Measurements from ENCODE around the gene FABP7. TPM values are rescaled to one million over a fixed set of nuclear protein-coding genes. Genes with fewer than 3 reads are reported as not detected.

The FABP7 gene
- total RNA-seq, 1 donor from 2014 or later = not detected

DNA sequence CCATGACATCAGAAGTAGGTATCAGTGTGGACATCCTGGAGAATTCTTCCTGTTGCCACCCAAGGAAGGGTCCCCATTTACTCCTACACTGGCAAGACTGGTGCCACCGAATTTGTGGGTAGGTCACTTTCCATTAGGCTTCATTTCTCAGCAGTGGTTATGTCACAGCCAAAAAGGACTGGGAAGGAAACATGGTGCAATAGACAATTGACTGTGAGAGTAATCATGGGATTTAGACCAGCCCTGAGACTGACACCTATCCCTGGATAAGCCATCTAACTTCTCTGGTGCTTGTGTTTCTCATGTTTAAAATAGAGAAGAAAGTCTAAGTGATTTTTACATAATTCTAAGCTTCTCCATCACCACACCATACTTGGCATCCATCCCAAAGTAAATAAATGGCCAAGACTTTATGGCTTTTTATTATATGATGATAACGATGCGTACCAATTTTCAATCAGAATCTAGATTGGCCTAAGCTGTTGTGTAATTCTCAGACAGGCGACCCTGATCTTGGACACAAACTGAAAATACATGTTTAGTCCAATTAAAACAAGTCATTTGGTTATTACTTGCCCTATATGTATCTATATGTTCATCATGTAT is 19.7 kb downstream of the FABP7 start:
- DNase-seq = no peak

- DNase-seq = no peak
These were observed 20.6 kb downstream of the FABP7 start for GRCh38 chr6:122799916-122800686.

- DNase-seq = no peak
These were observed 21.4 kb downstream of the FABP7 start for GRCh38 chr6:122800906-122801305.

GRCh38 chr6:122801397-122801796 is 21.9 kb downstream of the FABP7 start:
- DNase-seq = no peak

GRCh38 chr6:122803171-122803661 is 23.7 kb downstream of the FABP7 start:
- DNase-seq = no peak

DNA sequence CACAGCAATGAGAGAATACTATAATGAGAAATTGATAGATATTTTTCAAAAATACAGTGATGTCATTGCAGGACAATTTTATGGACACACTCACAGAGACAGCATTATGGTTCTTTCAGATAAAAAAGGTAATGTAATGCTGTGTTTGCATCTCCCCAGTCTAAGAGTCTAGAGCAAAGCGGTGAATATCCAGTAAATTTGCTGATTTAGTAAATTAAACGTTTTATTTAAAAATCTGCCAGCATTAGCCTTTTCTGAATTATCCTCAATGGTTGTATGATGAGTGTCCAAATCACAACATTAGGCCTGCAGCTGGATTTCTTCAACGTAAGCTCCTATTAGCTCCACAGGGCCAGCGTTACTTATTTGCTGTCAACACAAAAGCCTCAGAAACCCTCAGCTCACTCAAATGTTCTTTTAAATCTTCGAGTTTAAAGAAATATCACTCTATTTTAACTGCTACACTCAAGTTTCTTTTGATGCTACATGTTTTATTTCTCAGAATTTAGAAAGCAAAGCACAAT is 25.5 kb downstream of the FABP7 start:
- DNase-seq = no peak

DNA sequence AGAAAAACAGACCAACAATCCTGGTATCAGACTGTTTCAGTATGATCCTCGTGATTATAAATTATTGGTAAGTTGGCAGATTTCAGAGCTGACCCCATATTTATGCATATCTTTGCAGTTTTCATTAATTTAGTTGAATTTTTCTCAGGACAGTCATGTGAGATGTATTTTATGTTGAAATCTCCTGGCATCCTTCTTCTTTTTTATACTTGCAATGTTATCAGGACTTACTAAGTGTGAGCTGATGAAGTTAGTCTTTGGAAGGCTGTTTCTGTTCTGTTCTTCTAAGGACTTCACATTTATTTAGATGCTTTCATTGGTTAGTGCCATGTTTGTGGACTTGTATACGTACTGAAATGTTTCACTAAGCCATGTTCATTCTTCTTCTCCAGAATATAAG is 26.8 kb downstream of the FABP7 start:
- DNase-seq = no peak

- DNase-seq = no peak
These were observed 28.8 kb downstream of the FABP7 start for GRCh38 chr6:122808121-122808885.

DNA sequence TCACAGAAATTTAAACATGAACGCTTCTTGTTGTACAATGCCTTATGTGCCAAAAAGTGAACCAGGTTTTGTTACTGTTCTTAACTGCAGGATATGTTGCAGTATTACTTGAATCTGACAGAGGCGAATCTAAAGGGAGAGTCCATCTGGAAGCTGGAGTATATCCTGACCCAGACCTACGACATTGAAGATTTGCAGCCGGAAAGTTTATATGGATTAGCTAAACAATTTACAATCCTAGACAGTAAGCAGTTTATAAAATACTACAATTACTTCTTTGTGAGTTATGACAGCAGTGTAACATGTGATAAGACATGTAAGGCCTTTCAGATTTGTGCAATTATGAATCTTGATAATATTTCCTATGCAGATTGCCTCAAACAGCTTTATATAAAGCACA is 29.5 kb downstream of the FABP7 start:
- no peak for DNase-seq

GRCh38 chr6:122809691-122810090 is 30.2 kb downstream of the FABP7 start:
- no peak for DNase-seq

- DNase-seq = no peak
These were observed 30.7 kb downstream of the FABP7 start for GRCh38 chr6:122810189-122810588.

GRCh38 chr6:122817358-122817757 is 37.8 kb downstream of the FABP7 start:
- no peak for DNase-seq

DNA sequence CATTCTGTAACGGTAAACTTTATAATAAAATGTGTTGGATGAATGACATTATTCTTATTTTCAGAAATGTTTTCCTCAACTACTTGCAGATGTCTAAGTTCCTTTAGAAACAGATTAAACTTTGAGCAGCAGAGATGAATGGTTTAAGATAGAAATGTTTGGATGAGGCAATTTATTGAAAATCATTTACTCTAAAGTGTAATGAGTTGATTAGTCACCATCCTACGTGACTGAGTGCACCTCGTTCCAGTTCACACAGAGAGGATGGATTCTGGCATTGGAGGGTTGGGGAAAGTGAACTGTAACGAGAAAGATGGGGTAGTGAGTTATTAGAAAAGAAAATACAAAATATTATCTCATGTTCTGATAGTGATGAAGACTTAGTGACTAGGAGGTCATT is 38.2 kb downstream of the FABP7 start:
- no peak for DNase-seq

DNA sequence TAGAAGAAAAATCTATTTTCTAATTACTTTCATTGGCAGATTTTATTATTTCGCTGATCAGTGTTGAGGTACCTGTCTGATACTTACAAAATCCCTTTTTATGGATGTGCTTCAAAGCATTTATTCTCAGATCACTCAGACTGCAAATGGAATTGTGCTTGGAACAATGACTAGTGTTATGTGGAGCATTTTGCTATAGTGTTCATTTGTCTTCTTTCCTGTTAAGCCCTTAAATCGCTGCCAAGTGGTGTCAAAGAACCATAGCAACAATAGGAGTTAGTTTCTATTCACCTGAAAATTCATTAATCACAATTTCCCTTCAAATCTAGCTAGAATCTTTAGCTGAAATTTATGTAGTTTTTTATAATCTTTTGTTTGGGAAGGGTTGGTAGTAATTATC is 39.4 kb downstream of the FABP7 start:
- DNase-seq = no peak

- DNase-seq = no peak
These were observed 41.6 kb downstream of the FABP7 start for GRCh38 chr6:122821095-122821494.

DNA sequence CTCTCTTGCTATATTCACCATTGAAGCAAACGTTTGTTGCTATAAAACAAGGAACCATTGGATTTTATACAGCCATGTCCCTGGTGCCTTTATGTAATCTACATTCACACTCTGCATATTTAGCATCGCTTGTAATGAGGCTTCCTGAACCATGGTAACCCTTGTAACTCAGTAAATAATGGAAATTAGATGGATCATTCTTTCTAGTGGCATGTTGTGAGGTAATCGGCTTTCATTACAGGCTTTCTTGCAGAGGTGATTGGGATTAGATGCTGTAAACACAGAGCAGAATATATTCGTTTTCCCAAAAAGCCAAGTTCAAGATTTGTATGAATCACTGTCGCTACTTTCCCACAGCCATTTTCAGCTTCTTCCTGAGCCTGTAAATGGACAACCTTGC is 45.6 kb downstream of the FABP7 start:
- DNase-seq = no peak

- DNase-seq = no peak
These were observed 49.9 kb downstream of the FABP7 start for GRCh38 chr6:122829456-122829855.

DNA sequence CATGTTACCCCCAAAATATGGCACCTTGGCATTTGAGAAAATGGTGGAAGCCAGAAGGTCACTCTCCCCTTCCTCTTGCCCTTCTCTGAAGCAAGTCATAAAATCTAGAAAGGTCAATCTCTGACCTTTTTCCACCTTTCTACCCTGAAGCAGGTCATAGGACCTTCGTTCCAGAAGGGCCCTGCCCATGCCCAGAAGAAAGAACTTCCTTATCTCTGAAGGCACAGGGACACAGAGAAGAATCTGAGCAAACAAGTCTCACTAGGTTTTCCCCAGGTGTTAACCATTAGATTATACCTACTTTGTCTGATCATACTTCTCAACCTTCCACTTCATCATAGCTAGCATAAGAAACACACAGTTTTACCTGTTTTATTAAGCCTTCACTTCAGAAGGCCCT is 52.0 kb downstream of the FABP7 start:
- no peak for DNase-seq

- no peak for DNase-seq
These were observed 52.9 kb downstream of the FABP7 start for GRCh38 chr6:122832459-122832858.

DNA sequence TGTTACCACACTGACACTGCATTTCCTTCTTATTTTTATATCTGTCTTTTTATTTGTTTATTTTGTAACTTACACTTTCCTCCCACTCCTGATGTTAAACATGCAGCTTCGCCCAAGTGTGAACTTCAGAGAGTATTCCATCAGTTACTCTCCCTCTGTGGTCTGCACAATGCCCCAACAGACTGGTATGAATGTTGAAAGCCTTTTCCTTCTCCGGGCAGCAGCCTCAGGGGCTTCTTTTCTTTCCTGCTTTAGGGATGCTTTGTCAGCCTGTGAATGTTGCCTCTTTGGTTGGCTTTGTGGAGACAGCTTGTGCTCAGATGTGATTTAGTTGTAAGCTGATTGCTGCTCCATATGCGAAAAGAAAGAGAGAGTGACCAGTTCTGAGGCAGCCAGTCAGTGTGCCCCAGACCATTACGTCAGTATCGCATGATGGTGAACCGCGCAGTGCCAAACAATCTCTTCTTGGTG is 53.5 kb downstream of the FABP7 start:
- DNase-seq = no peak

All from dermis blood vessel endothelial cell (primary cell).